ENCODE results near the gene SRSF2.

GRCh38 chr17:76736349-76737081 lies 616 bp downstream of the SRSF2 start:
- TF ChIP-seq ZNF274 (IDR thresholded peaks at IDR 0.05; ENCODE audit: low read depth, low read length): no peak
- TF ChIP-seq YY1 (IDR thresholded peaks at IDR 0.05; ENCODE audit: insufficient read depth, insufficient read length): peak; percentile 80
